Neural cell (in vitro differentiated cells): ENCODE measurements around the gene FOXK1. TPM values are rescaled to one million over a fixed set of nuclear protein-coding genes. Genes with fewer than 3 reads are reported as not detected.

Experiments used
- H2AFZ ChIP-seq: fragments of 200-600, 300-800 bp; sonication (generic), shearing (Covaris generic); 2 replicates; pipeline ENCODE4 v1.6.0; 2014; ENCODE audit warnings: low read depth, mild to moderate bottlenecking, antibody characterized with exemption, low read length, moderate library complexity
- H3F3A ChIP-seq: fragments of 200-600 bp; shearing (Covaris generic); 2 replicates; pipeline ENCODE4 v1.6.1; 2016; ENCODE audit warnings: mild to moderate bottlenecking, moderate library complexity, mixed read lengths, antibody characterized with exemption, low read length; ENCODE audit not compliant: insufficient read depth, poor library complexity, severe bottlenecking
- H3K27ac ChIP-seq: fragments of 200-600, 300-800 bp; sonication (generic), shearing (Covaris generic); 2 replicates; pipeline ENCODE4 v1.5.1; 2014; ENCODE audit warnings: mild to moderate bottlenecking, low read length, moderate library complexity
- H3K27me3 ChIP-seq: fragments of 300-800, 200-600 bp; sonication (generic), shearing (Covaris generic); 2 replicates; pipeline ENCODE4 v1.6.0; 2014; ENCODE audit warnings: mild to moderate bottlenecking, low read depth, low read length, moderate library complexity; ENCODE audit not compliant: insufficient read depth
- H3K36me3 ChIP-seq: fragments of 300-800, 200-600 bp; sonication (generic), shearing (Covaris generic); 2 replicates; pipeline ENCODE4 v1.5.1; 2014; ENCODE audit warnings: mild to moderate bottlenecking, antibody characterized with exemption, low read length, moderate library complexity; ENCODE audit not compliant: insufficient read depth
- H3K4me2 ChIP-seq: fragments of 300-800, 200-600 bp; sonication (generic), shearing (Covaris generic); 2 replicates; pipeline ENCODE4 v1.6.0; 2014; ENCODE audit warnings: mild to moderate bottlenecking, low read length
- H3K4me3 ChIP-seq: fragments of 300-800, 200-600 bp; sonication (generic), shearing (Covaris generic); 2 replicates; pipeline ENCODE4 v1.5.1; 2014; ENCODE audit warnings: mild to moderate bottlenecking, low read length, moderate library complexity
- H3K79me2 ChIP-seq: fragments of 200-600 bp; shearing (Covaris generic); replicated peaks from 2 replicates; pipeline ENCODE4 v1.6.0; 2014; ENCODE audit warnings: mild to moderate bottlenecking, low read length, moderate library complexity; ENCODE audit not compliant: insufficient read depth
- H3K9ac ChIP-seq: fragments of 300-800, 200-600 bp; sonication (generic), shearing (Covaris generic); 2 replicates; pipeline ENCODE4 v1.6.1; 2016; ENCODE audit warnings: mild to moderate bottlenecking, low read length, mixed read lengths
- H3K9me2 ChIP-seq: fragments of 200-600 bp; shearing (Covaris generic); 2 replicates; pipeline ENCODE4 v1.6.1; 2016; ENCODE audit warnings: mild to moderate bottlenecking, low read length, mixed read lengths; ENCODE audit not compliant: insufficient read depth
- H3K9me3 ChIP-seq: fragments of 200-600, 300-800 bp; sonication (generic), shearing (Covaris generic); 2 replicates; pipeline ENCODE4 v1.6.1; 2016; ENCODE audit warnings: mild to moderate bottlenecking, mixed run types, low read length, moderate library complexity, mixed read lengths
- H4K20me1 ChIP-seq: fragments of 200-600 bp; shearing (Covaris generic); 2 replicates; pipeline ENCODE4 v1.6.1; 2016; ENCODE audit warnings: mild to moderate bottlenecking, mixed run types; ENCODE audit not compliant: insufficient read depth
- EP300 ChIP-seq: fragments of 450-650 bp; conservative IDR thresholded peaks from 2 replicates; pipeline ENCODE4 v1.6.1; 2014; ENCODE audit warnings: antibody characterized with exemption, mild to moderate bottlenecking, moderate library complexity; ENCODE audit not compliant: poor library complexity, severe bottlenecking
- EZH2 ChIP-seq: fragments of 200-600, 300-800 bp; shearing (Covaris generic), sonication (generic); IDR thresholded peaks from 2 replicates; pipeline ENCODE4 v1.6.1; 2014; ENCODE audit warnings: antibody characterized with exemption, low read length, borderline replicate concordance, mild to moderate bottlenecking; ENCODE audit not compliant: insufficient read depth, poor library complexity, severe bottlenecking
- MXI1 ChIP-seq: fragments of 450-650 bp; conservative IDR thresholded peaks from 2 replicates; pipeline ENCODE4 v1.6.1; 2014; ENCODE audit warnings: antibody characterized with exemption, mild to moderate bottlenecking; ENCODE audit not compliant: poor library complexity, severe bottlenecking
- POLR2AphosphoS5 ChIP-seq: IDR thresholded peaks from 2 replicates; pipeline ENCODE4 v1.6.1; 2012
- RAD21 ChIP-seq: fragments of 450-650 bp; conservative IDR thresholded peaks from 2 replicates; pipeline ENCODE4 v1.6.1; 2014; ENCODE audit warnings: antibody characterized with exemption, mild to moderate bottlenecking, moderate library complexity
- SMC3 ChIP-seq: fragments of 450-650 bp; conservative IDR thresholded peaks from 2 replicates; pipeline ENCODE4 v1.6.1; 2014; ENCODE audit warnings: antibody characterized with exemption, mild to moderate bottlenecking, moderate library complexity; ENCODE audit not compliant: poor library complexity
- TAF1 ChIP-seq: IDR thresholded peaks from 2 replicates; pipeline ENCODE4 v1.6.1; 2012; ENCODE audit warnings: low read depth
- polyA plus RNA-seq: library from polyadenylated mRNA; depleted of rRNA; stranded (reverse); fragments of >200 nt; gene quantifications from 2 replicates; pipeline ENCODE4 v1.2.3, GENCODE V29; 2014
- TF ChIP-seq, protein P1 (sequence below): IDR thresholded peaks from 2 replicates; pipeline ENCODE4 v1.6.1; 2012; ENCODE audit warnings: borderline replicate concordance
- TF ChIP-seq, protein P2 (sequence below): fragments of 450-650 bp; IDR thresholded peaks from 2 replicates; pipeline ENCODE4 v1.5.1; 2014; ENCODE audit warnings: antibody characterized with exemption, mild to moderate bottlenecking, moderate library complexity; ENCODE audit not compliant: poor library complexity, severe bottlenecking

Gene FOXK1
- polyA plus RNA-seq, 1 donor from 2014 or later: 7.4 TPM

DNA sequence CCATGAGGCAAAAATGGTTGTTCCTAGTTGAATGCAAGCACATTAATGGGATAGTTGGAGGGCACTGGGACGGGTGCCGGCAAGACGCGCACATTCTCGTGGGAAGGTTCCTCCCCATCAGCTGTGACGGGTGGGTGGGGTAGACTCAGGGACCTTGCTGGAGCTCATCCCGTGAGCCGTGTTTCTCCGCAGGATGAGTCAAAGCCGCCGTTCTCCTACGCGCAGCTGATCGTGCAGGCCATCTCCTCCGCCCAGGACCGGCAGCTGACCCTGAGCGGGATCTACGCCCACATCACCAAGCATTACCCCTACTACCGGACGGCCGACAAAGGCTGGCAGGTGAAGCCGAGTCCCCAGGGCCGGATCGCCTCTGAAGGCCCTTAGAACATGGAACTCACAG lies 73.0 kb downstream of the FOXK1 start:
- TF ChIP-seq SMC3: no peak
- TF ChIP-seq, protein P1, sequence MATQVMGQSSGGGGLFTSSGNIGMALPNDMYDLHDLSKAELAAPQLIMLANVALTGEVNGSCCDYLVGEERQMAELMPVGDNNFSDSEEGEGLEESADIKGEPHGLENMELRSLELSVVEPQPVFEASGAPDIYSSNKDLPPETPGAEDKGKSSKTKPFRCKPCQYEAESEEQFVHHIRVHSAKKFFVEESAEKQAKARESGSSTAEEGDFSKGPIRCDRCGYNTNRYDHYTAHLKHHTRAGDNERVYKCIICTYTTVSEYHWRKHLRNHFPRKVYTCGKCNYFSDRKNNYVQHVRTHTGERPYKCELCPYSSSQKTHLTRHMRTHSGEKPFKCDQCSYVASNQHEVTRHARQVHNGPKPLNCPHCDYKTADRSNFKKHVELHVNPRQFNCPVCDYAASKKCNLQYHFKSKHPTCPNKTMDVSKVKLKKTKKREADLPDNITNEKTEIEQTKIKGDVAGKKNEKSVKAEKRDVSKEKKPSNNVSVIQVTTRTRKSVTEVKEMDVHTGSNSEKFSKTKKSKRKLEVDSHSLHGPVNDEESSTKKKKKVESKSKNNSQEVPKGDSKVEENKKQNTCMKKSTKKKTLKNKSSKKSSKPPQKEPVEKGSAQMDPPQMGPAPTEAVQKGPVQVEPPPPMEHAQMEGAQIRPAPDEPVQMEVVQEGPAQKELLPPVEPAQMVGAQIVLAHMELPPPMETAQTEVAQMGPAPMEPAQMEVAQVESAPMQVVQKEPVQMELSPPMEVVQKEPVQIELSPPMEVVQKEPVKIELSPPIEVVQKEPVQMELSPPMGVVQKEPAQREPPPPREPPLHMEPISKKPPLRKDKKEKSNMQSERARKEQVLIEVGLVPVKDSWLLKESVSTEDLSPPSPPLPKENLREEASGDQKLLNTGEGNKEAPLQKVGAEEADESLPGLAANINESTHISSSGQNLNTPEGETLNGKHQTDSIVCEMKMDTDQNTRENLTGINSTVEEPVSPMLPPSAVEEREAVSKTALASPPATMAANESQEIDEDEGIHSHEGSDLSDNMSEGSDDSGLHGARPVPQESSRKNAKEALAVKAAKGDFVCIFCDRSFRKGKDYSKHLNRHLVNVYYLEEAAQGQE: no peak
- TF ChIP-seq POLR2AphosphoS5: no peak
- TF ChIP-seq EZH2: no peak
- no peak for TF ChIP-seq RAD21
- TF ChIP-seq, protein P2, sequence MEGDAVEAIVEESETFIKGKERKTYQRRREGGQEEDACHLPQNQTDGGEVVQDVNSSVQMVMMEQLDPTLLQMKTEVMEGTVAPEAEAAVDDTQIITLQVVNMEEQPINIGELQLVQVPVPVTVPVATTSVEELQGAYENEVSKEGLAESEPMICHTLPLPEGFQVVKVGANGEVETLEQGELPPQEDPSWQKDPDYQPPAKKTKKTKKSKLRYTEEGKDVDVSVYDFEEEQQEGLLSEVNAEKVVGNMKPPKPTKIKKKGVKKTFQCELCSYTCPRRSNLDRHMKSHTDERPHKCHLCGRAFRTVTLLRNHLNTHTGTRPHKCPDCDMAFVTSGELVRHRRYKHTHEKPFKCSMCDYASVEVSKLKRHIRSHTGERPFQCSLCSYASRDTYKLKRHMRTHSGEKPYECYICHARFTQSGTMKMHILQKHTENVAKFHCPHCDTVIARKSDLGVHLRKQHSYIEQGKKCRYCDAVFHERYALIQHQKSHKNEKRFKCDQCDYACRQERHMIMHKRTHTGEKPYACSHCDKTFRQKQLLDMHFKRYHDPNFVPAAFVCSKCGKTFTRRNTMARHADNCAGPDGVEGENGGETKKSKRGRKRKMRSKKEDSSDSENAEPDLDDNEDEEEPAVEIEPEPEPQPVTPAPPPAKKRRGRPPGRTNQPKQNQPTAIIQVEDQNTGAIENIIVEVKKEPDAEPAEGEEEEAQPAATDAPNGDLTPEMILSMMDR: no peak
- no peak for TF ChIP-seq EP300
- TF ChIP-seq MXI1: no peak
- no peak for TF ChIP-seq TAF1
- Histone ChIP-seq H3K9me3 (no peaks in the 10 kb centered on the region), H3K9me2 (no peaks in the 10 kb centered on the region), H3K36me3 (no peaks in the 10 kb centered on the region), H3K4me3 (no peak overlapping the region), H3F3A (no peaks in the 10 kb centered on the region), H4K20me1 (no peaks in the 10 kb centered on the region), H3K4me2 (no peak overlapping the region), H3K27me3 (no peaks in the 10 kb centered on the region), H2AFZ (no peak overlapping the region), H3K9ac (no peak overlapping the region), H3K27ac (no peak overlapping the region), H3K79me2 (no peaks in the 10 kb centered on the region)

DNA sequence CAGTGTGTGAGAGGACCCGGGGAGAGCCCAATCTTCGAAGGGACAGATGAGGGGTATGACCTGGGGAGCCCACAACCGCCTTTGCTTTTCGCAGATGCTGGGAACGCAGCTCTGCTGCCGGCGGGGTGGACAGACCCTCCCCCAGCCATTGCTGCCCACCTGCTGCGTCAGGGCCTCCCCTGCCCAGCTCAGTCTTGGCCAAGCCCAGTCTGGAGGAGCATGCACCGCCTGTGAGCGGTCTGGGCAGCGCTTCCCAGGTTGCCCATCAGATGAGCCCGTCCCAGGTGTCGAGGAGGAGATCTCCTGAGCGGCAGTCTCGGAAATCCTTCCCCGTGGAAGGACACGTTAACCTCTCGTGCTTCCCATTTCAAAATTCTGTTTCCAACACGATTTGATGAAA lies 76.0 kb downstream of the FOXK1 start:
- no peaks in the 10 kb centered on the region for H3K9me3 ChIP-seq
- no peaks in the 10 kb centered on the region for H3K36me3 ChIP-seq
- H3K79me2 ChIP-seq: no peaks in the 10 kb centered on the region
- no peak overlapping the region for H3K9ac ChIP-seq
- H3F3A ChIP-seq: no peaks in the 10 kb centered on the region
- TF ChIP-seq RAD21 (no peak), EZH2 (no peak), MXI1 (no peak), POLR2AphosphoS5 (no peak), EP300 (no peak), SMC3 (no peak), TAF1 (no peak)
- TF ChIP-seq, protein P1: no peak
- H3K27ac ChIP-seq: no peak overlapping the region
- H3K4me2 ChIP-seq: no peak overlapping the region
- H3K9me2 ChIP-seq: no peaks in the 10 kb centered on the region
- H4K20me1 ChIP-seq: no peaks in the 10 kb centered on the region
- H3K27me3 ChIP-seq: no peaks in the 10 kb centered on the region
- H3K4me3 ChIP-seq: no peak overlapping the region
- H2AFZ ChIP-seq: no peak overlapping the region
